ENCODE measurements around the gene RSPH10B2.
"Not testable (repeated sequence)": the region's sequence is repeated elsewhere in the genome, so short reads cannot be mapped to it uniquely, and the experiment has no call there.

Gene RSPH10B2

GRCh38 chr7:6831018-6831725 lies 77.3 kb downstream of the RSPH10B2 start:
- H3K36me3 ChIP-seq (ENCODE audit: control insufficient read depth, insufficient read depth, low read length): no peaks in the 10 kb centered on the region
- TF ChIP-seq CTCF (IDR thresholded peaks at IDR 0.05; ENCODE audit: insufficient read depth, low read length, poor library complexity, severe bottlenecking): no peak
- no peaks in the 10 kb centered on the region for H3K27me3 ChIP-seq (replicated peaks; ENCODE audit: control insufficient read depth, insufficient read depth, low read length)
- H3K4me3 ChIP-seq (replicated peaks; ENCODE audit: low read depth, low read length): no peak overlapping the region
- DNase-seq (ENCODE audit: extremely low read depth, insufficient read length): no peak

GRCh38 chr7:6833636-6834035 lies 79.7 kb downstream of the RSPH10B2 start:
- no peak for TF ChIP-seq CTCF (IDR thresholded peaks at IDR 0.05; ENCODE audit: insufficient read depth, low read length, poor library complexity, severe bottlenecking)
- no peaks in the 10 kb centered on the region for H3K27me3 ChIP-seq (replicated peaks; ENCODE audit: control insufficient read depth, insufficient read depth, low read length)
- no peaks in the 10 kb centered on the region for H3K36me3 ChIP-seq (ENCODE audit: control insufficient read depth, insufficient read depth, low read length)
- H3K4me3 ChIP-seq (replicated peaks; ENCODE audit: low read depth, low read length): no peak overlapping the region
- no peak for DNase-seq (ENCODE audit: extremely low read depth, insufficient read length)

- H3K27me3 ChIP-seq (replicated peaks; ENCODE audit: control insufficient read depth, insufficient read depth, low read length); H3K4me3 ChIP-seq (replicated peaks; ENCODE audit: low read depth, low read length); DNase-seq (ENCODE audit: extremely low read depth, insufficient read length); H3K36me3 ChIP-seq (ENCODE audit: control insufficient read depth, insufficient read depth, low read length): not testable (repeated sequence)
Observed at GRCh38 chr7:6835521-6835920, 81.6 kb downstream of the RSPH10B2 start.

- H3K36me3 ChIP-seq (ENCODE audit: control insufficient read depth, insufficient read depth, low read length); H3K4me3 ChIP-seq (replicated peaks; ENCODE audit: low read depth, low read length); H3K27me3 ChIP-seq (replicated peaks; ENCODE audit: control insufficient read depth, insufficient read depth, low read length); DNase-seq (ENCODE audit: extremely low read depth, insufficient read length): not testable (repeated sequence)
Observed at GRCh38 chr7:6837081-6837480, 83.2 kb downstream of the RSPH10B2 start.

GRCh38 chr7:6842278-6842921 lies 88.5 kb downstream of the RSPH10B2 start:
- H3K27me3 ChIP-seq (replicated peaks; ENCODE audit: control insufficient read depth, insufficient read depth, low read length); H3K4me3 ChIP-seq (replicated peaks; ENCODE audit: low read depth, low read length); H3K36me3 ChIP-seq (ENCODE audit: control insufficient read depth, insufficient read depth, low read length); DNase-seq (ENCODE audit: extremely low read depth, insufficient read length): not testable (repeated sequence)

- H3K27me3 ChIP-seq (replicated peaks; ENCODE audit: control insufficient read depth, insufficient read depth, low read length); H3K36me3 ChIP-seq (ENCODE audit: control insufficient read depth, insufficient read depth, low read length); DNase-seq (ENCODE audit: extremely low read depth, insufficient read length); H3K4me3 ChIP-seq (replicated peaks; ENCODE audit: low read depth, low read length): not testable (repeated sequence)
Observed at GRCh38 chr7:6843092-6843491, 89.2 kb downstream of the RSPH10B2 start.

GRCh38 chr7:6843654-6844053 lies 89.8 kb downstream of the RSPH10B2 start:
- H3K36me3 ChIP-seq (ENCODE audit: control insufficient read depth, insufficient read depth, low read length); H3K27me3 ChIP-seq (replicated peaks; ENCODE audit: control insufficient read depth, insufficient read depth, low read length); DNase-seq (ENCODE audit: extremely low read depth, insufficient read length); H3K4me3 ChIP-seq (replicated peaks; ENCODE audit: low read depth, low read length): not testable (repeated sequence)

- not testable (repeated sequence) for DNase-seq (ENCODE audit: extremely low read depth, insufficient read length); H3K4me3 ChIP-seq (replicated peaks; ENCODE audit: low read depth, low read length); H3K36me3 ChIP-seq (ENCODE audit: control insufficient read depth, insufficient read depth, low read length); H3K27me3 ChIP-seq (replicated peaks; ENCODE audit: control insufficient read depth, insufficient read depth, low read length)
Observed at GRCh38 chr7:6845971-6846449, 92.1 kb downstream of the RSPH10B2 start.

- DNase-seq (ENCODE audit: extremely low read depth, insufficient read length); H3K27me3 ChIP-seq (replicated peaks; ENCODE audit: control insufficient read depth, insufficient read depth, low read length); H3K36me3 ChIP-seq (ENCODE audit: control insufficient read depth, insufficient read depth, low read length); H3K4me3 ChIP-seq (replicated peaks; ENCODE audit: low read depth, low read length): not testable (repeated sequence)
Observed at GRCh38 chr7:6847751-6848150, 93.8 kb downstream of the RSPH10B2 start.
